LNCAP (cell line): ENCODE measurements around the gene MSGN1.

Source experiments
- TF ChIP-seq, protein P1 (sequence below): fragments of 450-650 bp; IDR thresholded peaks from 2 replicates; pipeline ENCODE4 v1.5.1; 2017; ENCODE audit warnings: mild to moderate bottlenecking

The MSGN1 gene

DNA sequence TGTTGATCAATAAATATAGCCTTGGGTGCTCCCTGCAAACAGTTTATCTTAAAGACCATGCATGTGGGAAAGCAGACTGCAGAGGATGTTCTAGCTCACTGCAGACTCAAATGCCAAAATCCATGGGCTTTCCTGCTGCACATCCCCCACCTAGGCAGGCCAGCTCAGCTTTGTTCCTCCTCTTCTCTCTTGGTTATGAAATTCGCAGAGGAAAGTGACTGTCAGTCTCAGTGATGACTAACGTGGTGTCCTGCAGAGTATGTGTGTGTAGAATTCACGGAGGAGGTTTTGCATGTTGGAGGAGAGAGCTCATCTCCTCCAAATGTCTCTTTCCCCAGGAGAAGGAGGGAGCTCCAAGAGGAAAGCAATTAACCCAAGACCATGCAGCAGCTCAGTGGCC, 40.8 kb downstream of the MSGN1 start:
- TF ChIP-seq, protein P1, sequence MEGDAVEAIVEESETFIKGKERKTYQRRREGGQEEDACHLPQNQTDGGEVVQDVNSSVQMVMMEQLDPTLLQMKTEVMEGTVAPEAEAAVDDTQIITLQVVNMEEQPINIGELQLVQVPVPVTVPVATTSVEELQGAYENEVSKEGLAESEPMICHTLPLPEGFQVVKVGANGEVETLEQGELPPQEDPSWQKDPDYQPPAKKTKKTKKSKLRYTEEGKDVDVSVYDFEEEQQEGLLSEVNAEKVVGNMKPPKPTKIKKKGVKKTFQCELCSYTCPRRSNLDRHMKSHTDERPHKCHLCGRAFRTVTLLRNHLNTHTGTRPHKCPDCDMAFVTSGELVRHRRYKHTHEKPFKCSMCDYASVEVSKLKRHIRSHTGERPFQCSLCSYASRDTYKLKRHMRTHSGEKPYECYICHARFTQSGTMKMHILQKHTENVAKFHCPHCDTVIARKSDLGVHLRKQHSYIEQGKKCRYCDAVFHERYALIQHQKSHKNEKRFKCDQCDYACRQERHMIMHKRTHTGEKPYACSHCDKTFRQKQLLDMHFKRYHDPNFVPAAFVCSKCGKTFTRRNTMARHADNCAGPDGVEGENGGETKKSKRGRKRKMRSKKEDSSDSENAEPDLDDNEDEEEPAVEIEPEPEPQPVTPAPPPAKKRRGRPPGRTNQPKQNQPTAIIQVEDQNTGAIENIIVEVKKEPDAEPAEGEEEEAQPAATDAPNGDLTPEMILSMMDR = no peak

DNA sequence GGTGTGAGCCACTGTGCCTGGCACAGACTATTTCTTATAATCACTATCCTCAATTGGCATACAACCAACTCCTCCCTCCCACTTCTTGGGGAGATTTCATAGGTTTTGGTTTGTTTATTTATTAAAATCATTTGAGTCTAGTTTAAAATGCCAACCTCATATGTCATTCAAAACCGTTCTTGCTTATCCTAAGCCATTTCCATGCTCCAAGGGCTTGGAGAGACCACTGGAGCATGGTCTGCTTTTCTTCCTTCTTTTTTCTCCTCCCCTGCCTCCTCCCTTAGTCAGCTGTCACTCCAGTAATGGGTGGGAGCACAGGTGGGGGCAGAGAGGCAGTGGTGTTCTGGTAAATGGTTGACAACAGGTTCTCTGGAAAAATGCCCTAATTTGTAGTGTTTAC, 41.8 kb downstream of the MSGN1 start:
- TF ChIP-seq, protein P1 = no peak

- TF ChIP-seq, protein P1 = no peak
Measured at GRCh38 chr2:17863539-17863938, 47.3 kb downstream of the MSGN1 start.

DNA sequence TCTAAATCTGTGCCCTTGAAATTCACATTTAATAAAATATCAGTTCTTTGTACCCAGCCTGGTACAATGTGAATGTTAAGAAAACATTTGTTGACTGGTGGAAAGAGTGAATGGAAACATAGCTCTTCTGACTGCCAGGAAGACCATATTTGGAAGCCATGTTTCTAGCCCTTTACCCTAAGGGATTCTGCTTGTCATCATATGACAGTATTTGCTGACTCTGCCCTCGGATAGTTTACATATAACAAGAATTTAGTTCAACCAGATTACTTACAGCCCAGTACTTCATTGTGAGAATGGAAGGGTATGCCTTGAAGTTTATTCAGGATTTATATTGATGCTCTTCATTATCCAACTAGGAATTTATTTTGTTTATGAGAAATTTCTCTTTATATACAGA, 48.4 kb downstream of the MSGN1 start:
- TF ChIP-seq, protein P1 = no peak

GRCh38 chr2:17867133-17867532, 50.9 kb downstream of the MSGN1 start:
- TF ChIP-seq, protein P1 = no peak
